ENCODE measurements around the gene SLAIN1. TPM values are rescaled to one million over a fixed set of nuclear protein-coding genes. Genes with fewer than 3 reads are reported as not detected.

The SLAIN1 gene
- polyA plus RNA-seq, 1 experiment: 0.06 TPM

DNA sequence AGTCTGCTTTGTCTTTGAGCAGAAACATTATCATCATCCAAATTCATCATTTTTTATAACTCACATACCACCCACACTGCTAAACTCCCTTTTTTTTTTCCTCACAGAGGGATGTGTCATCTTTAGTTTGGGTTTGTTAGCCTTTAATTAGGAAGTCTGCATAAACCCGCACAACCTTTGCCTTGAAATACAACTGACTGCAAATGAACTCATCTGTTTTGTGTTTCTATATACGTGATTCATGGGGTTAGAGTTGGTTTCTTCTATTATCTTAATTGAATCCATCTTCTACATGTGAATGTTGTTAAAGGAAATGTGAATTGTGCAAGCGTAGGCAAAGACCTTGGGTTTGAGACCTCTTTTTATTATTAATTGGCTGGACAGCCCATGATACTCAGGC lies 102.7 kb downstream of the SLAIN1 start:
- H3K4me3 ChIP-seq (ENCODE audit: low read depth, low read length): no peak overlapping the region
- ChIA-PET POLR2A (no interaction called here), CTCF (no interaction called here)
- DNase-seq (ENCODE audit: low read depth): peak; percentile 2
- TF ChIP-seq, protein P1, sequence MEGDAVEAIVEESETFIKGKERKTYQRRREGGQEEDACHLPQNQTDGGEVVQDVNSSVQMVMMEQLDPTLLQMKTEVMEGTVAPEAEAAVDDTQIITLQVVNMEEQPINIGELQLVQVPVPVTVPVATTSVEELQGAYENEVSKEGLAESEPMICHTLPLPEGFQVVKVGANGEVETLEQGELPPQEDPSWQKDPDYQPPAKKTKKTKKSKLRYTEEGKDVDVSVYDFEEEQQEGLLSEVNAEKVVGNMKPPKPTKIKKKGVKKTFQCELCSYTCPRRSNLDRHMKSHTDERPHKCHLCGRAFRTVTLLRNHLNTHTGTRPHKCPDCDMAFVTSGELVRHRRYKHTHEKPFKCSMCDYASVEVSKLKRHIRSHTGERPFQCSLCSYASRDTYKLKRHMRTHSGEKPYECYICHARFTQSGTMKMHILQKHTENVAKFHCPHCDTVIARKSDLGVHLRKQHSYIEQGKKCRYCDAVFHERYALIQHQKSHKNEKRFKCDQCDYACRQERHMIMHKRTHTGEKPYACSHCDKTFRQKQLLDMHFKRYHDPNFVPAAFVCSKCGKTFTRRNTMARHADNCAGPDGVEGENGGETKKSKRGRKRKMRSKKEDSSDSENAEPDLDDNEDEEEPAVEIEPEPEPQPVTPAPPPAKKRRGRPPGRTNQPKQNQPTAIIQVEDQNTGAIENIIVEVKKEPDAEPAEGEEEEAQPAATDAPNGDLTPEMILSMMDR (IDR thresholded peaks at IDR 0.05; ENCODE audit: insufficient read depth, low read depth, low read length): no peak
- no peaks in the 10 kb centered on the region for H3K27me3 ChIP-seq (ENCODE audit: control insufficient read depth, insufficient read depth, low read length)
- H3K36me3 ChIP-seq (ENCODE audit: control insufficient read depth, insufficient read depth, low read length): no peaks in the 10 kb centered on the region

DNA sequence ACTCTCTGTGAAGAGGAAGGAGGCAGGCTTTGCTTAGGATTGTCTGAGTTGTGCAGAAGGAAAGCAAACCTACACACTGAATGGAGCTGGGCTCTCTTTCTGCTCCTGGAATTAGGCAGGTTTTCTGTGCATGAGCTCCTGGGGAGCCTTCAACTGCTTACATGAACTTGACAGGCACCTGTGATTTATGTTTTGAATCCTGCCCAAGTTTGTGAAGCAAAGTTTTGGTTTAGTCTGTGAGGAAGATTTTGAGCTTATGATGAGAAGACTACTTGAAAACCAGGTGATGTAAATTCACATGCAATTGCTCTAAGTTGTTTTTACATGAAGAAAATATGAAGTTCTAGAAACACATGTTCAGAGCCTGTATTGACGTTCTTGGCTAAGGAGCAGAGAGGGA lies 109.0 kb downstream of the SLAIN1 start:
- CTCF ChIA-PET: interaction anchor here (0.6 to 1.1 kb wide), 2 partner anchors 315 to 1648 kb away, joined by 3 to 5 read pairs; no protein-coding TSS in a partner anchor
- Histone ChIP-seq H3K27me3 (ENCODE audit: control insufficient read depth, insufficient read depth, low read length) (no peaks in the 10 kb centered on the region), H3K4me3 (ENCODE audit: low read depth, low read length) (no peak overlapping the region), H3K36me3 (ENCODE audit: control insufficient read depth, insufficient read depth, low read length) (no peaks in the 10 kb centered on the region)
- no peak for DNase-seq (ENCODE audit: low read depth)
- POLR2A ChIA-PET: no interaction called here
- TF ChIP-seq, protein P1 (IDR thresholded peaks at IDR 0.05; ENCODE audit: insufficient read depth, low read depth, low read length): no peak

DNA sequence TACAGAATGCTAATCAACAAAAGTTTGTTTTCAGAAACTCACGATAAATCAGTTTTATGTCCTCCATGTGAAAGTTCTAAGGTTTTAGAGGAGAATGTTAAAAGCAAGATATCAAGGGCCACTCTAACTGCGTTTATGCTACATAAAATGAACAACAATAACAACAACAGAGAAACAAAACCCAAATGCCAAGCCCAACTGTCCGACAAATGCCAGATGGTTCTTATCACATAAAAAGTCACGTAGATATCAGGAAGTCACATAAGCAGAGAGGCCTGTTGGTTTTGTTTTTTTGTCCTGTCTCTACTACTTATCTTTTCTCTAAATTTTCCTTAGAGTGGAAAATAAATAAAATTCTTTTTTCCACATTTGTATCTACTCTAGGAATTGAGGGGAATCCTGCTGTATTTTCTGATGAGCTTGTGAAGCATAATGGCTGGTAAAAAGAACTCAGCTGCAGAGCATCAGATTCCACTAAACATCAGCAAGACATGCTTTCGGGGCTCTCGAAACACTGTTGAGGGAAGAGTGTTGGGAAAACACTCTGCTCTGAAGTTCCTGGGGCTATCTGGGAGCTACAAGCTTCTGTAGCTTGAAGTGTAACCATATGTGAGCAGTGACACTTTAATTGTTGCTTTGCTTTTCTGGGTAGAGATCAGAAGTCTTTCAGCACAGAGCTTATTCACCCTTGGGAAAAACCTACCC lies 110.1 kb downstream of the SLAIN1 start:
- no peaks in the 10 kb centered on the region for H3K36me3 ChIP-seq (ENCODE audit: control insufficient read depth, insufficient read depth, low read length)
- H3K4me3 ChIP-seq (ENCODE audit: low read depth, low read length): no peak overlapping the region
- no peaks in the 10 kb centered on the region for H3K27me3 ChIP-seq (ENCODE audit: control insufficient read depth, insufficient read depth, low read length)
- ChIA-PET CTCF (interaction anchor here (1.1 kb wide), 1 partner anchor 314 kb away, joined by 5 read pairs; no protein-coding TSS in a partner anchor), POLR2A (no interaction called here)
- TF ChIP-seq, protein P1 (IDR thresholded peaks at IDR 0.05; ENCODE audit: insufficient read depth, low read depth, low read length): no peak
- no peak for DNase-seq (ENCODE audit: low read depth)

DNA sequence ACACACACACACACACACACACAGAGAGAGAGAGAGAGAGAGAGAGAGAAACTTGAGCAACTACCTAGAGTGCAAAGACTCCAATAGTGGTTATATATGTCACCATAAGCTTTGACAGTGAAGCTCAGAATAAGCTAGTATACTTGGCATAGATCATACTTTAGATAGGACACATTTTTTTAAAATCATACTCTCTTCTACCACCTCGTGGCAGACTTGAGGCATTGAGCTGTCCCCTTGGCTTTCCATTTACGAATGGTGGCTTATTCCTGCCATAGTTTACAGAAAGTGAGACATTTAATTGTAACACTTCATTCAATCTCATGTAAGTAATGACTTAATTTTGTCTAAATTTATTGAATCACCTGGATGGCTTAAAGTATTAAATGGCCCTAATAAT lies 112.9 kb downstream of the SLAIN1 start:
- Histone ChIP-seq H3K27me3 (ENCODE audit: control insufficient read depth, insufficient read depth, low read length) (no peaks in the 10 kb centered on the region), H3K4me3 (ENCODE audit: low read depth, low read length) (no peak overlapping the region), H3K36me3 (ENCODE audit: control insufficient read depth, insufficient read depth, low read length) (no peaks in the 10 kb centered on the region)
- DNase-seq (ENCODE audit: low read depth): no peak
- ChIA-PET CTCF (no interaction called here), POLR2A (no interaction called here)
- TF ChIP-seq, protein P1 (IDR thresholded peaks at IDR 0.05; ENCODE audit: insufficient read depth, low read depth, low read length): peak; percentile 29; the same call in 1 of the 2 replicates

DNA sequence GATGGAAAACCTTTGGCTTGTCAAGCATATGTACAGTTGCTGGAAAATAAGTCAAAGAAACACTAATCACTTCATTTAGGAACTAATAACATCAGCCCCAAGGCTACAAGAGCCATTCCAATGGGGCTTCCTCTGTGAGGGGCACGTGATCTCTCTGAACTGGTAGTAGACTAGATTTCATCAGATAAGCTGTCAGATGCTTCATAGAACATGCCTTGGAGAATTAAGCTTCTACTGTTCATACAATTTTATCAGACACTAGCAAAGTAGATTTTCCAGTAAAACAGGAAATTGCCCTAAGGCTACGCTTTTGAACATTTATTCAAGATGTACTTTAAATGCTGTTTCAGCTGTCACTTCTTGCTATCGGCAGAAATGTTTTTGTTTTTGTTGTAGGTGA lies 113.4 kb downstream of the SLAIN1 start:
- Histone ChIP-seq H3K27me3 (ENCODE audit: control insufficient read depth, insufficient read depth, low read length) (no peaks in the 10 kb centered on the region), H3K4me3 (ENCODE audit: low read depth, low read length) (no peak overlapping the region), H3K36me3 (ENCODE audit: control insufficient read depth, insufficient read depth, low read length) (no peaks in the 10 kb centered on the region)
- ChIA-PET CTCF (no interaction called here), POLR2A (no interaction called here)
- TF ChIP-seq, protein P1 (IDR thresholded peaks at IDR 0.05; ENCODE audit: insufficient read depth, low read depth, low read length): no peak
- no peak for DNase-seq (ENCODE audit: low read depth)
